ENCODE results near the gene TSPAN17. TPM values are rescaled to one million over a fixed set of nuclear protein-coding genes. Genes with fewer than 3 reads are reported as not detected.

The TSPAN17 gene
- total RNA-seq, 3 donors from 2014 or later: 18.3 to 28.0 (median 24.1) TPM

DNA sequence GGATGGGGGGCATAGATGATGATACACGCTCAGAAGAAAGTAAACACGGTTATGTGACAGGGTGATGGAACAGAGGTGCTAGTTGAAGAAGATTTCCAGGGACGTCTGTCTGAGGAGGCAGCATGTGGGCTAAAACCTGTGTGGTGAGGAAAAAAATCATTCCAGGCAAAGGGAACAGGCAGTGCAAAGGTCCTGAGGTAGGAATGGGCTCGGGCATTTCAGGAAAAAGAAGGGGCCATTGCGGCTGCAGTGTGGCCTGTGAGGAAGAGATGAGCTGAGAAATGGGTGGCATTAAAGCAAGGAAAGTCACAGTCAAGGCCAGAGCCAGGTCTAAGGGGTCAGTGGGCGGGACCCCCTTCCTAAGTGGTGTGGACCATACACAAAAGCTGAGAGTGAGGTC is 18.2 kb downstream of the TSPAN17 start:
- Mint-ChIP-seq H3K9me3 (no peaks in the 10 kb centered on the region), H3K27me3 (ENCODE audit: low read depth) (peaks cover 11% of the 10 kb centered on the region), H3K4me3 (no peak overlapping the region), H3K36me3 (ENCODE audit: insufficient read depth) (no peaks in the 10 kb centered on the region), H3K4me1 (ENCODE audit: low read depth) (peaks cover 4% of the 10 kb centered on the region)
- no peak for DNase-seq
- no peak for ATAC-seq

DNA sequence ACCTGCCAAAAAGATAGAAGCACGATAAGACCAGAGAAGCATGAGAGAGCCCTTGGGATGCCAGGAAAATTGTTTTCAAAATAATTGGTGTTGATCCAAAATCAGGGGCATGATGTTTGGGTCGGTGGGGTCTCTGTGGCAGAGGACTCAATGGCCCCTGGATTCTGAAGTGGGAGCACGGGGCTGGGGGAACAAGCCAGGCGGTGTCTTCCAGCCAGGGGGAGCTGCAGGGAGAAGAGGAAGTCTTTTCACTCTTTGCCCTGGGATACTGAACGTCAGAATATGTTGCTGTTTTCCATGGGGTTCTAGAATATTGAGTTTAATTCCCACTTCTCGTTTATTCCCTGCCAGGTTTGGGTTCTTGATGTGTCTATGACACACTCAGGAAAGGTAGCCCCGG is 20.4 kb downstream of the TSPAN17 start:
- Mint-ChIP-seq H3K36me3 (ENCODE audit: insufficient read depth) (no peaks in the 10 kb centered on the region), H3K4me1 (ENCODE audit: low read depth) (no peaks in the 10 kb centered on the region), H3K4me3 (no peak overlapping the region), H3K9me3 (no peaks in the 10 kb centered on the region), H3K27me3 (ENCODE audit: low read depth) (peaks cover 21% of the 10 kb centered on the region)
- no peak for ATAC-seq
- no peak for DNase-seq

DNA sequence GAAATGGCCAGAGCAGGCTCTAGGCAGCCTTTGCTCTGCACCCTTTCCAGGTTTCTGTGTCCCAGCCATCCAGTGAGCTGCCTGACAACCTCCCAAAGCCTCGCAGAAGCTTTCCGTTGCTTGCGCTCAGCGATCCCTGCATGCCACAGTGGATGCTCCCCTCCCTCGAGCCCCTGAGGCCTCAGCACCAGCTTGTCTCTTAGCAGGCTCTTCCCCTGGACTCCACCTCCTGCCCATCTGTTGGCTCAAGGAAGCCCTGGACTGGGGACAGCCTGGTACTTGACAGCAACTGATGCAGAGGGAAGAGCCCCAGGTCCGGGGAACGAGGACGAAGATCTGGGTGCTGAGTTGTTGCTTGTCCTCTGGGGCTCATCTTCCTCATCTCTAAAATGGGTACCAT is 23.2 kb downstream of the TSPAN17 start:
- ATAC-seq (no peak), DNase-seq (no peak)
- H3K4me1 Mint-ChIP-seq (ENCODE audit: low read depth): no peaks in the 10 kb centered on the region
- no peaks in the 10 kb centered on the region for H3K9me3 Mint-ChIP-seq
- no peak overlapping the region for H3K4me3 Mint-ChIP-seq
- H3K27me3 Mint-ChIP-seq (ENCODE audit: low read depth): peaks cover 21% of the 10 kb centered on the region
- no peaks in the 10 kb centered on the region for H3K36me3 Mint-ChIP-seq (ENCODE audit: insufficient read depth)

DNA sequence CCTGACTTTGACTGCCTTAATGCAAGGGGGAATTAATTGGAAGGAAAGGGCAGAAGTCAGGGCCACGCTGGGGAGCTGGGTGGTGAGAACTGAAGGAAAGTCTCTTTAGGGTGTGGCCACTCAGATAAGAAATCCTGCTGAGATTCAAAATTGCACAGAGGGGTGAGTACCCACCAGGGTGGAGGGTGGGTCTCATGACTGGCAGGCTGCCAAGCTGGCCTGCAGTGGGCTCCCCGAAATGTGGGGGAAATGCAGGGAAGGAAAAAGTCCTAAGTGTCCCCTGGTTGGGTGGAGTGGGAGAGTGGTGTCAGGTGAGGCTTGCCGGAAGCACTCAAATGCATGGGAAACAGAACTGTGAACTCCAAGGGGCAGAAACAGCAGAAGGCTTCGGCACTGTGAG is 24.1 kb downstream of the TSPAN17 start:
- H3K36me3 Mint-ChIP-seq (ENCODE audit: insufficient read depth): no peaks in the 10 kb centered on the region
- no peak overlapping the region for H3K4me3 Mint-ChIP-seq
- no peak for ATAC-seq
- H3K4me1 Mint-ChIP-seq (ENCODE audit: low read depth): no peaks in the 10 kb centered on the region
- DNase-seq: no peak
- peaks cover 26% of the 10 kb centered on the region for H3K27me3 Mint-ChIP-seq (ENCODE audit: low read depth)
- no peaks in the 10 kb centered on the region for H3K9me3 Mint-ChIP-seq

DNA sequence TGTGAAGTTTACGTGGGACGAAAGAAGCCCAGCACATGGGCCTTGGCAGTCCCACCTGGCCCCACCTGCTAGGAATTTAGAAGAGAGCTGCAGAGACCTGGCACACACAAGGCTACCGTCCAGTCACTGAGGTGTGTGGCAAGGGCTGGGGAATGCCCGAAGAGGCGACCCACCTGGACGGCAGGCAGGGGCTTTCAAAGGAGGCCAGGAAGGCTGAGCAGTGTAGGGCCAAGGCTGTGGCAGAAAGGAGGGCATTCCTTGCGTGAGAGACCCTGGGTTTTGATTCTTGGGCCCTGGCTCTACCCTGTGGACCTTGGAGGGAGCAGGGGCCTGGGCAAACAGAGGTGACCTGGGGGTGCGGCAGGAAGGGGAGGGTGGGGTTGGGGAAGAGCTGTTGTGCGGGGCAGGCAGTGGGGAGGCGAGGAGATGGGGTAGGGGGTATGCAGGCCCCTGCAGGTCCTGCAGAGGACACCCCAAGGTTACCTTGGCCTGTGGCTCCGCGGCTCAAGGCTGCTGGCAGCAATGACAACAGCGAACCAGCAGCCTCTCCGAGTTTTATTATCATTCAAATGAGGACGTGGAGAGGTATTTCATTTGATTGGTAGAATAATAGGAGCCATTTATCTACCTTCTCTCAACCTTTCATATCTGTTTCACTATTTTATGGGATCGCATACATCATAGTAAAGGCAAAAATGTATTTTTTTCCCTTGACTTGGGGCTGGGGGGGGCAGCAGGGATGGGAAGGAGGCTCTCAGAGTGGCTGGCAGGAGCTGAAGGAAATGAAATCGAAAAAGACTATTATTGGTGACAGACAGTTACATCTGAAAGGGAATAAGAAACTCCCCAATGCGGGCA is 24.8 kb downstream of the TSPAN17 start:
- no peaks in the 10 kb centered on the region for H3K9me3 Mint-ChIP-seq
- peaks cover 31% of the 10 kb centered on the region for H3K27me3 Mint-ChIP-seq (ENCODE audit: low read depth)
- H3K4me1 Mint-ChIP-seq (ENCODE audit: low read depth): no peaks in the 10 kb centered on the region
- no peaks in the 10 kb centered on the region for H3K36me3 Mint-ChIP-seq (ENCODE audit: insufficient read depth)
- ATAC-seq (no peak), DNase-seq (no peak)
- no peak overlapping the region for H3K4me3 Mint-ChIP-seq

DNA sequence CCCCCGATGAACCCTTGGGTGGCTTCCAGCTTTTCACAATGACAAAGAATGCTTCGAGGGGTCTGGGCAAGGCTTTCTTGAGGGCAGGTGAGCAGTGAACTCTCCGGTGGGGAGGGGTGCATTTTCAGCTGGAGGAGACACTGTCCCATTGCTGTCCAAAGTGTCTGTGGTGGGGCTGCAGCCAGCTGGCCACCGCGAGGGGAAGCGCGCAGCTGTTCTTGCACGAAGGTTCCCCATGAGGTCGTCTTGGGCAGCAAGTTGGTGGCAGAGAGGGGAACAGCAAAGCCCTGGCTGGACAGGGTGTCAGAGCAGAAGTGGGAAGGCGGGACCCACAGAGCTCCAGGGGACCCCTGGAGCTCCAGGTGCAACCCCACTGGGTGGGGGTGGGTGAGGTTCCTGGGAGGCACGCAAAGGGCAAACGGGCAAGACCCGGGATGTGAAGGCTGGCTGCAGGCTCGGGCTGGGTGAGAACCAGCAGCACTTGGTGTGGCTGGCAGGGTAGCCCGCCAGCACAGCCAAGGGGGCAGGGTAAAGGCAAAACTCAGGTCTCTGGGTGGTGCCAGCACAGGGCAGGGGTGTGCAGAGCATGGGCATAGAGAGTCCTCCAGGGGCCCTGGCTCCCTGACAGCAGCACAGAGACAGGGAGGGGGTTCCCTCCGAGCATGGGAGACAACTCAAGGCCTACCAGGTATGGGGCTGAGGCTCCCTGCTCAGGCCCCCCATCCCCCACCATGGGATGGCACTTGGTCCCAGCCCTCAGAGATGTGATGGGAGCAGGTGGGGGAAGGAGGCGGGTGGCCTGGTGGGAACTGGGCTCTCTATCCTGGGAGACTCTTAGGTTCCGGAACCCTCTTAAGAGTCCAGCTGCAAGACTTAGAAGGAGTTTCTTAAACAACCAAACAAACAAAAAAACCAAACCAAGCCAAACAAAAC is 26.6 kb downstream of the TSPAN17 start:
- DNase-seq (no peak), ATAC-seq (no peak)
- H3K4me1 Mint-ChIP-seq (ENCODE audit: low read depth): no peaks in the 10 kb centered on the region
- H3K9me3 Mint-ChIP-seq: no peaks in the 10 kb centered on the region
- no peak overlapping the region for H3K4me3 Mint-ChIP-seq
- no peaks in the 10 kb centered on the region for H3K36me3 Mint-ChIP-seq (ENCODE audit: insufficient read depth)
- peaks cover 49% of the 10 kb centered on the region for H3K27me3 Mint-ChIP-seq (ENCODE audit: low read depth)

DNA sequence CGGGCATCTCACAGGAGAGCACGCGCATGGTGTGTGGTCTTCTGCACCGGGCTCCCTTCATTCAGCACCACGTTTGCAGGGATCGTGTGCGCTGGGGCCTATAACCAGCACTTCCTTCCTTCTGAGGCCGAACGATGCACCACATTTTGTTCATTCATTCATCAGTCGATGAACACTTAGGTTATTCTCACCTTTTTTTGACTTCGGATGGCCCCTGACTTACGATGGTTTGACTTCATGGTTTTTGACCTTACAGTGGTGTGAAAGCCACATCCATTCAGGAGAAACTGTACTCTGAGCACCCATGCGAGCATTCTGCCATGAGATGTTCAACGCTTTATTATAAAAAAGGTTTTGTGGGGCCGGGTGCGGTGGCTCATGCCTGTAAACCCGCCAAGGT is 27.5 kb downstream of the TSPAN17 start:
- Mint-ChIP-seq H3K9me3 (no peaks in the 10 kb centered on the region), H3K4me1 (ENCODE audit: low read depth) (no peaks in the 10 kb centered on the region), H3K27me3 (ENCODE audit: low read depth) (peaks cover 57% of the 10 kb centered on the region), H3K36me3 (ENCODE audit: insufficient read depth) (no peaks in the 10 kb centered on the region), H3K4me3 (no peak overlapping the region)
- DNase-seq: no peak
- no peak for ATAC-seq

DNA sequence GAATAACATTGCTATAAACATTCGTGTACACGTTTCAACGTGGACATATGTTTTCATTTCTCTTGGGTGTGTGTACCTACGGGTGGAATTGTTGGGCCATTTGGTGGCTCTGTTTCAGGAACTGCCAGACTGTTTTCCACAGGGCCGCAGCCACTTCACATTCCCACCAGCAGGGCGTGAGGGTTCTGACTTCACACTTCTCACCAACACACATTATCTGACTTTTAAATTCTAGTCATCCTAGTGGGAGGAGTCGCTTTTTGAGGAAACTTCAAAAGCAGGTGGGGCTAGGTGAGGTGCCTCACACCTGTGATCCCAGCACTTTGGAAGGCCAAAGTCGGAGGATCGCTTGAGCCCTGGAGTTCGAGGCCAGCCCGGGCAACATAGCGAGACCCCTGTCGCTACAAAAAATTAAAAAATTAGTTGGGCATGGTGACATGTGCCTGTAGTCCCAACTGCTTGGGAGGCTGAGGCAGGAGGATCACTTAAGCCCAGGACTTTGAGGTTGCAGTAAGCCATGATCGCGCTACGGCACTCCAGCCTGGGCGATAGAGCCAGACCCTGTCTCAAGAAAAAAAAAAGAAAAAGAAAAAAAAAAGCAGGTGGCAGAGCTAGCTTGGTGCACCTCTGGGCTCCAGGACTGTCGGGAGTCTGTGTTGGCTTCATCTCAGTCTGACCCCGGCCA is 28.5 kb downstream of the TSPAN17 start:
- Mint-ChIP-seq H3K4me3 (no peak overlapping the region), H3K36me3 (ENCODE audit: insufficient read depth) (no peaks in the 10 kb centered on the region), H3K9me3 (no peaks in the 10 kb centered on the region), H3K27me3 (ENCODE audit: low read depth) (peaks cover 61% of the 10 kb centered on the region), H3K4me1 (ENCODE audit: low read depth) (no peaks in the 10 kb centered on the region)
- no peak for ATAC-seq
- no peak for DNase-seq

DNA sequence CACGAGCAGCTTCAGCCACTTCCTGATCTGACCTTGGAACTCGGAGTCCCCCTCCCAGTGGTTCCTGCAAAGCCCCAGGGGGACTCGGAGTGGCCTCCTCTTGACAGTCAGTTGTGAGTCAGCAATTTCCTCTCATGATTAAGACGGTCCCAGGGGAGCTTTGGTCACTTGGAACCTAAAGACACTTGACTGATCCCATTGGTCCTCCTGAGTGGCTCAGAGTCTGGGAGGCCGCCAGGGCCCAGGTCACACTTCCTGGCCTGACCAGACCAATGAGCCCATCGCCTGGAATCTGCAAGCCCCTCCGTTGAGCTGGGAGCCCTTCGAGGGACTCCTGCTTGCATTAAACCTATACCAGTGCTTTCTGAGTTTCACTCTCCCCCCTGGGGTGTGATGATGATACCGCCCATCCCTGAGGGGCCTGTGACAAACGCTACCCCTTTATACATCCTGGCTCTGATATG is 29.1 kb downstream of the TSPAN17 start:
- H3K27me3 Mint-ChIP-seq (ENCODE audit: low read depth): peaks cover 59% of the 10 kb centered on the region
- H3K4me3 Mint-ChIP-seq: no peak overlapping the region
- no peaks in the 10 kb centered on the region for H3K36me3 Mint-ChIP-seq (ENCODE audit: insufficient read depth)
- DNase-seq: no peak
- no peaks in the 10 kb centered on the region for H3K4me1 Mint-ChIP-seq (ENCODE audit: low read depth)
- H3K9me3 Mint-ChIP-seq: no peaks in the 10 kb centered on the region
- no peak for ATAC-seq

DNA sequence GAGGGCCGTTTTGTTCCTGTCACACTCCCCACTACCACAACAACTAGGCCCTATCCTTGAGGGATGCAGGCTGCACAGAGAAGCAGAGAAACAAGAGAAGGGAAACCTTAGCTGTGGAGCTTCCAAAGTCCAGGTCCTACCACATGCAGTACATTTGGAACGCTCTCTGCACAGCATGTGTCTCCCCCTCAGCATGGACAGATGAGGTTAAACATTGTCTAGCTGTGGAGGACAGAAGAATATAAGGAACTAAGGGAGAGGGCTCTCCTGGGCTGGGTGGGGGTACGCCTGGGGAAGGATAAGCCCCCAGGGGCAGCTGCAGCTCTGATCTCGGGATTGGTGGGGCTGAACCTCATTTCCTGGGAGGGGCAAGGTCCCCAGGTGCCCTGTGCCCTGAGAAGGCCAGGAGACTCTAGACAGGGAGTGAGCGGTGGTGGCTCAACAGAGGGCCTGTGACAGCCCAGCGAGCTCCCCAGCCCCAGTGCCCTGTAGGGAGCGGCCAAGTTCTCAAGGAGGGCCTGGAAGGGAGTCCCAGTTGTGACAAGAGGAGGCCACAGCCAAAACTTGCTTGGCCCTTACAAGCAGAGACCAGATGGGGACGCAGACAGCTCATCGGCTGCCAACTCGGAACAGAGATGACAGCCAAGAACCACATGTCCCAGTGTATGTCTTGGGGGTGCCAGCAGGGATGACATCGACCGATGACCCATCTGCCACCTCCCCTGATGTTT is 30.1 kb downstream of the TSPAN17 start:
- Mint-ChIP-seq H3K36me3 (ENCODE audit: insufficient read depth) (no peaks in the 10 kb centered on the region), H3K9me3 (no peaks in the 10 kb centered on the region), H3K4me1 (ENCODE audit: low read depth) (no peaks in the 10 kb centered on the region), H3K4me3 (no peak overlapping the region), H3K27me3 (ENCODE audit: low read depth) (peaks cover 63% of the 10 kb centered on the region)
- ATAC-seq: no peak
- no peak for DNase-seq

DNA sequence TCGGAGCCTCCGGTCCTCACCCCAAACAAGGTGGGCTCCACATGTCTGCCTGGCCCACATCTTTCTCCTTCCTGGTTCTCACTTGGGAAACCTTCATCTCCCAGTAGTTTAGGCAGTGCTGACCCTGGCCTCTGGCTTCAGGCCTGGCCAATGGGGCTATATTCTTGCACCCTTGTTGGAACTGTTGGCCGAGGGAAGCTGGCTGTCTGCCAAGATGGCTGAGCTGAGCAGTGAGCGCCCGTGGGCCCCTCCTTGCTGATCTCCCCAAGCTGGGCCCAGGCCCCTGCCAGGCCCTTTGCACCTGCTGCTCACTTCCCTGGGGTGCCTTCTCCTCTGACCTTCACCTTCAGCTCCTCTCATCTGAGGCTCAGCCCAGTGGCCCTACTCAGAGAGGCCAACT is 31.3 kb downstream of the TSPAN17 start:
- DNase-seq: no peak
- no peaks in the 10 kb centered on the region for H3K4me1 Mint-ChIP-seq (ENCODE audit: low read depth)
- ATAC-seq: no peak
- no peaks in the 10 kb centered on the region for H3K9me3 Mint-ChIP-seq
- peaks cover 62% of the 10 kb centered on the region for H3K27me3 Mint-ChIP-seq (ENCODE audit: low read depth)
- H3K36me3 Mint-ChIP-seq (ENCODE audit: insufficient read depth): no peaks in the 10 kb centered on the region
- no peak overlapping the region for H3K4me3 Mint-ChIP-seq

DNA sequence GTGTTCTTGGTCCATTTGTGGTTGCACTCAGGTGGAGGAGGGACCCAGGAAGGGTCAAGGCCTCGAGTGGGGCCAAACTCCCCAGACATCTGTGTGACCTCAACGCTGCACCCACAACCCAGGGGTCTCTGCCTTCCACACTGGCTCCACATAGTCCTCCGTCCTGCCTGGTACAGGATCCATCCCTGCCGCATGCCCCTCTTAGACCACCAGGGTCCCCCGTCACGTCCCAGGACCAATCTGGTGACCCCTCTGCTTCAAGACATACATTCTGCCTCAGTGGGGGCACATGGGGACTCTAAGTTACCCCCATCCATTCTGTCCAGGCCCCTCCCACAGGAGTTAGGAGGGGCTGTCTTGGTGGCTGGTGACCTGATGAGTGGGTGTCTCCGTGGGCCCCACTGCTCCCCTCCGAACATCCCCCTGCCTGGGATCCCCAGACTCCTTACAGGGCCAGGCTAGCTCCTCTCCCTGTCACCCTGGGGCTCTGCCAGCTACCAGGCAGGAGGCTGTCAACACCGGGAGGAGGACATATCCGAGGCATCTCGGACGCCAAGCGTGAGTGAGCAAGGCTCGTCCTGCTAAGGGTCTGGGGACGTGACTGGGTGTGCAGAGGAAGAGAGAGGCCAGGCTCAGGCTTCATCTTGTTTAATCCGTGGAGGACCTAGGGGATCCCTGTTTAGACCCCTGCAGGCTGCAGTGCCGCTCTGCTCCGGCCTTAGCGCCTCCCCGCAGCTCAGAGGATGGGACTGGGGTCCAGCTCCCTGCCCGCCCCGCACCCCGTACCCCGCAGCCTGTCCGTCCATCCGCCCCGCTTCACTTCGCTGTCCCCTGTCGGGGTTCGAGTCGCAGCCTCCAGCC is 32.3 kb downstream of the TSPAN17 start:
- Mint-ChIP-seq H3K4me1 (ENCODE audit: low read depth) (no peaks in the 10 kb centered on the region), H3K4me3 (no peak overlapping the region), H3K36me3 (ENCODE audit: insufficient read depth) (no peaks in the 10 kb centered on the region), H3K9me3 (peaks cover 4% of the 10 kb centered on the region), H3K27me3 (ENCODE audit: low read depth) (peaks cover 63% of the 10 kb centered on the region)
- ATAC-seq (no peak), DNase-seq (no peak)

DNA sequence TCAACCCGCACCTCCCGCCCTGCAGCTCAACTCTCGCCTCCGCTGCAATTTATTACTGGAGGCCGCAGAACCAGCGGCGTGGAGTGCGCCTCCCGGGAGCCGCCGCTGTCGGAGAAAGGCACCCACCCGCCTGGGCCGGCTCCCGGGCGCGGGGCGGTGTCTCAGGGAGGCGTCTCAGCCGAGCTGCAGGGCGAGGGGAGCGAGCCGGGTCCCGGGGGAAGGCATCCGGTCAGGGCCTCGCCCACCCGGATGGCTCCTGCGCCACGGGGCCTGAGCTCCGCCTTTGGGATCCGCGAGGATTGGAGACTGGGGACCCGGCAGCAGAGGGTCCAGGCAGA is 32.9 kb downstream of the TSPAN17 start:
- ATAC-seq (no peak), DNase-seq (no peak)
- no peaks in the 10 kb centered on the region for H3K4me1 Mint-ChIP-seq (ENCODE audit: low read depth)
- H3K27me3 Mint-ChIP-seq (ENCODE audit: low read depth): peaks cover 66% of the 10 kb centered on the region
- no peaks in the 10 kb centered on the region for H3K36me3 Mint-ChIP-seq (ENCODE audit: insufficient read depth)
- H3K9me3 Mint-ChIP-seq: peaks cover 8% of the 10 kb centered on the region
- no peak overlapping the region for H3K4me3 Mint-ChIP-seq

Measured in activated T-cell treated with anti-CD3 and anti-CD28 coated beads, Interleukin-2, amount 50 U/mL, for 4 hours (primary cell).